Activated CD8-positive, alpha-beta memory T cell treated with anti-CD3 and anti-CD28 coated beads, Interleukin-2, amount 50 U/mL, for 4 hours (primary cell): ENCODE data around the gene TOMM22.

ENCODE experiments used
- DNase-seq: peaks from one replicate; pipeline ENCODE4 v3.0.0-alpha.2; 2020

TOMM22 gene

GRCh38 chr22:38696606-38697424 is 15.1 kb downstream of the TOMM22 start:
- DNase-seq = peak; percentile 48

GRCh38 chr22:38697425-38698089 is 15.8 kb downstream of the TOMM22 start:
- DNase-seq = no peak

DNA sequence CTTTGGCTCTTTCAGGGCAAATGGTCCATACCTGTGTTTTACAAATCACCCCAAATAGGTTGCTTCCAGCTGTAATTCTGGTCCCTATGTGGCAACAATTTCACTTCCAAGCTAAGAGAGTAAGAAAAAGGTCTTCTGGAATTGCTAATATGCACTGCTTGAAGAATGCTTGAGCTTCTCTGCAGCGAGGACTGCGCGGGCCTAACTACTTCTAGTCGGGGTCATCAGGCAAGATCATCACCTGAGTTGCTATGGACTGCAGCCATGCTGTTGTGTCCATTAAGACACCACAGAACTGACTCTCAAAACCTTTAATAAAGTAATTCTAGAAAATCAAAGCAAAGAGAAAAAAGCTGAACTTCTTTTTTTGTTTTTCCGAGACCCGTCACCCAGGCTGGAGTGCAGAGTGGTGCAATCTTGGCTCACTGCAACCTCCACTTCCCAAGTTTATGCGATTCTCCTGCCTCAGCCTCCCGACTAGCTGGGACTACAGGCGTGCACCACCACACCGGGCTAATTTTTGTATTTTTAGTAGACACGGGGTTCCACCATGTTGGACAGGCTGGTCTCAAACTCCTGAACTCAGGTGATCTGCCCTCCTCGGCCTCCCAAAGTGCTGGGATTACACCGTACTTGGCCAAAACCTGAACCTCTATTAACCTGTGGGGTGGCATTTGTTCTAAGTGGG is 16.8 kb downstream of the TOMM22 start:
- no peak for DNase-seq

GRCh38 chr22:38699143-38699542 is 17.4 kb downstream of the TOMM22 start:
- DNase-seq = no peak

DNA sequence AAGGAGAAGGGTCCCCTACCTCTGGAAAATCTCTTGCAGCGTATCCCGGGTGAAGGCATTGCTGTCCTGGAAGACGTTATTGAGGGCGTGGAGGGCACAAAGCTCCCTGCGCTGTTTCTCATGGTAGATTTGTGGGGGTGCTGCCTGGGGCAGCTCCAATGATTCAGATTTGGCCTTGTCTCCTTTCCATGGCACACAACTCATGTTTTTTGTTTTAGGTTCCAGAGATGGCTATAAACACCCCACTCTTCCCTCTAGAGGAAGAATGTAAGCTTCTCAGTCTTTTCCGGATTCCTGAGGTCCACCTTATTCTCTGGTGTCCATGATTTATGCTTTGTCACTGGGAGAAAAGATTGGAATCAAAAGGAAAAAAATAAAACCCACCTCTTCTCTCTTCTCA is 18.0 kb downstream of the TOMM22 start:
- DNase-seq = no peak

DNA sequence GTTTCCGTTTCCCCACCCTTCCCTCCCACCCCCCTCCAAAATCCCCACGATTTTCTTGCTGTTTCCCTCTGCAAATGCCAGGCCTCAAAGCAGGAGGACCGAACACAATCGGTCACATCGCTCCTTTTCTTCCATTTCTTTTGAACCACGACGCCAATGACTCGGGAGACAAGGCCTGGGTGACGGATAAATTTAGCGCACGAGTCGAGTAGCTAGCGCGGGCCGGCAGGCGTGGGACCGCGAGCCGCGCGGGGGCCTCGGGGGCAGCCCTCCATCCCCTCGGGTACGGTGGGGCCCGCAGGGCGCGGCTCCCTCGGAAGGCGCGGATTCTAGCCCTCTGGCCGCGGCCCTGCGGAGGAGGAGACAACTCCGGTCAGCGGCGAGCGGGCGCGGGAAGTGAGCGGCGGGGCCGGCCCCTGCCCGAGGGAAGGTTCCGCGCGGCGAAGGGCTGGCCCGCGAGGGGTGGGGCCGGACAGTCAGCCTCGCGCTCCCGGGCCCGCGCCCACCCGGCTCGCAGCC is 18.6 kb downstream of the TOMM22 start:
- no peak for DNase-seq

DNA sequence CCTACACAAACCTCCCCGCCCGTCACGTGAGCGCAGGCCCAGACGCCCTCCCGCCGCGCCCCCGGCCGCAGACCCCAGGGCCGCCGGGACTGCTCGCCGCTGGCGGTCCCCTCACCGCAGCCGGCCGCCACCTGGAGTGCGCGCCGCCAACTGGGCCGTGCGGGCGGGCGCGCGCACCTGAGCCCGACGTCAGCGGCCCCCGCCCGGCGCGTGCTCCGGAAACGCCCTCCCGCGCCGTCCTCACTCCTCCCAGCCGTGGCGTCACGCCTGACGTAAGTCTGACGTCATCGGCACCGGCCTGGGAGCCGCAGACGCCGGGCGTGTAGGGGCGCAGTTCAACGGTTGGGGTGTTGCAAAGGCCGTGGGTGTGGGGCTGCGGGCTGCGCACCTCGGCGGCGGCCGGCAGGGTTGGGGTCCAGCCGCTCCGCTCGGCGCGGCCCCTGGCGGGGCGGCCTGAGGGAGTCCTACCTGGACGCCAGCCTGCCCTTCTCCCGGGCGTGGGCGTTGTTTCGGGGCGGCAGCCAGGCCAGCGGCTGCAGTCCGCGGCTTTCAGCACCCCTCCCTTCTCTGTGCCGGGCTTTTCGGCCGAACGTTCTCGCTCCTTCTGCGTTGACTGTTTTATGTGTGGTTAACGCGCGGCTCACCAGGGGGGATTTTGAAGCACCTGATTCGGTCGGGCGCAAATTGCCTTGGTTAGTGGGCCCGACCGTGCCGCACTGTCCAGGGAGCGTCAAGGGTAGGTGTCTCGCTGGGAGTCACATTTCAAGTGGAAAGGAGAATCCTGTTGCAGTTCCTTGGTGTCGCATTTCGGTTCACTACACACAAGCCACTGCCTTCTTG is 19.3 kb downstream of the TOMM22 start, which contains the start of gene JOSD1:
JOSD1 (minus strand) TSS at position 155 of the 840 bp plus-strand sequence. CDS start 956 bp downstream, outside the sequence.
- peak; percentile 99 for DNase-seq

- no peak for DNase-seq
These were observed 23.0 kb downstream of the TOMM22 start for GRCh38 chr22:38704654-38705234.

GRCh38 chr22:38705235-38706100 is 23.7 kb downstream of the TOMM22 start, which contains the start of gene GTPBP1:
GTPBP1 (plus strand) TSS chr22:38705944; CDS start chr22:38705956, 12 bp downstream.
- peak; percentile 93 for DNase-seq

GRCh38 chr22:38706101-38706900 is 24.5 kb downstream of the TOMM22 start:
- peak; percentile 52 for DNase-seq

DNA sequence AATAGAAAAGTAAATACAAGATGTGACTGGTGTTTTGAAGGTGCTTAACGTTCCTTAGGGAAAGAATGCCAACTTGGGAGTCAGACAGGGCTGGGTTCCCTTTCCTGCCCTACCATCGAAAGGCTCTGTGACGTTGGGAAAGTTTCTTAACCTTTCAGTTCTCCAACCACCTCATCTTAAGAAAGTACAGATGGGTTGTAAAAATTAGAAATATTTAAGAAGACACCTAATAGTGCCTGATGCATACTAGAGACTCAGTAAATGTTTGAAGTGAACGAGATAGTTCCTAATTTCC is 25.1 kb downstream of the TOMM22 start:
- DNase-seq = no peak

GRCh38 chr22:38707346-38707745 is 25.6 kb downstream of the TOMM22 start:
- no peak for DNase-seq

DNA sequence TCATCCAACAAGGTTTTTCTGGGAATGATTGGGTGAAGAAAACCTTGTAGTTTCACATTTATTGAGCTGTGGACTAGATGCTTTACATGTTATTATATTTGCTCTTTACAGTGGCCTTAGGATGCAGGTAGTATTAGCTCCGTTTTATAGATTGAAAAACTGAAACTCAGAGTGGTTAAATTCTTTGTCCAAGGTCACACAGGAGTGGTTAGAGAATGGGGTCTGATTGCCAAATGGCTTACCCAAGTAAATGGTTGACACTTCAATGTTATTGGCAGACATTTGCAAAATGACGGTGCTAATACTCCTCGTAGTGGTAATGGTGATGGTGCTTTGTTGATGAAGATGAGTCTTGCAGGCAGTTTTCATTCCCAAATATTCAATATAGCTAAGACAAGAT is 26.2 kb downstream of the TOMM22 start:
- DNase-seq = no peak

DNA sequence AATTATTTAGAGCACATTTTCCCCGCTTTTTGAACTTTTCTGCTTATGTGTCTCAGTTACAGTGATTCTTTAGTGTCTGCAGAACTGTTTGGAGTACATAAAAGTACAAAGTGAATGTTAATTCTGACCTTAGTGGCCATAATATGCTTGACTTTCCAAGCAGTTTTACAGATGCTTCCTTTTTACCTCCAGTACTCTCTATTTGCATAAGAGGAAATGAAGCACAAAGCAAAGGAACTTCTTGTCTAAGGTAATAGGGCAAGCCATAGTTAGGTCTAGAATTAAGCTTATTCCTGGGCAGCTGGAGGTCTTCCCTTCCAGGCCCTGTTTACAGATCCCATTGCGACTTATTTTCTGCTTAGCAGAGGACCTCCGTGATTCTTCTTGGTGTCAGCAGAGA is 27.5 kb downstream of the TOMM22 start:
- no peak for DNase-seq

DNA sequence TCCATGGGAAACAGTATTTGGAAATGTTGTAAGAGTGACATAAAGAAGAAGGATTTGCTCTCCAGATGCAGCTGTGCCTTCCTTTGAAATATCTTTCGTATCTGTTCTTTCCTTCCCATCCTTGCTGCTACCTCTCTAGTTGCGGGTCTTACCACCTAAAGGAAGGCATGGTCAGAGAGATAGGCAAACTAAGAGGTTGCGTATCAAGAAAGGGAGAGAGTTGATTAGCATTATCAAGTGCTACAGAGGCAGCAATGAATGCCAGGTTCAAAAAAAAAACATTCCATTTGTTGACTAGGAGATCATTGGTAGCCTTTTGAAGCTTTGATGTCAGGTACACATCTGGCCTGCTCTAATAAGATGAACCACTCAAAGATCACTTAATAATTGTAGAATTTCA is 28.6 kb downstream of the TOMM22 start:
- no peak for DNase-seq

DNA sequence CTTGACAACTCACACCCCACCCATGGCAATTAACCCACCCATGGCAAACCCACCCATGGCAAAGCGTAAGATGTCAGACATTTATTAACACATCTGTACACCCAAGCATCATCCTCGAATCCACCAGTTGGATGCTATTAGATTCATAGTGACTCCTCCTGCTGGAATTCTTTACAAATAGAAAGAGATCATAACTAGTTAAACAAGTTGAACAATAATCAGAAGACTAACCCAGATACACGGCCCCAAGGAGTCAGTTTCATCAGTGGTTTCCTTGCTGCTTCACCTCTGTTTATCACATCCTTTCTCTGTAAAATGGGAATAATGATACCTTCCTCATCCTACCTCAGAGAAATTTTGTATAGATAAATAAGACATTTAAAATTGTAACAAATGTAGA is 29.1 kb downstream of the TOMM22 start:
- DNase-seq = no peak

DNA sequence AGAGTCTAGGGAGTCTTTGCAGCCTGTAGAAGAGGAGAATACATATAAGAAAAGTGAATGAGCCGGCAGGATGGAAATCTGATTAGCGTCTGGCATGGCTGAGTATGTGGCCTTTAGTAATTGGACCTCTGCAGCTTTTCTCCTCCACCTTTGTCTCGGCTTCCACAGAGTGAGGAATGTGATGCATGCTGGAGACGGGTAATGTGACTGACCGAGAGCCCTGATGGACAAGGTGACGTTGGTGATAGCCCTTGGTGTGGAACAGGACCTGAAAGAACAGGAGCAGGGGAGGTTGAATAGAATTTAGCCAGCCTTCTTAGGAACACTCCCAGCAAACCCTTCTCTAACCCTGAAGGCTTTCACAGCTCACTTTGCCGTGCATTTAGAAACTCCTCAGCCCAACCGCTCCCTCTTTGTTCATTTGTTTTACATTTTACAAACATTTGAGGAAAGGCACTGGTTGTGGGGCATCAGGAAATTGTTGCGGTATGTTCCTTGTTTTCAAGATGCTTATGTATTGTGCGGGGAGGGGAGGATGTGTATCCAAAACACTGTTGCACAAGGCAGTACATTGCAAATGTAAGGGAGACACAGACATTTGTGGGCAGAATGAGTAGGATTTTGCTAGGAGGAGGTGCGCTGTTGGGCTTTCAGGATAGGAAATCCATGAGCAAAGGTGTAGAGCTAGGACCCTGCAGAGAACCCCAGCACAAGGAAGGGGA is 30.9 kb downstream of the TOMM22 start:
- no peak for DNase-seq

DNA sequence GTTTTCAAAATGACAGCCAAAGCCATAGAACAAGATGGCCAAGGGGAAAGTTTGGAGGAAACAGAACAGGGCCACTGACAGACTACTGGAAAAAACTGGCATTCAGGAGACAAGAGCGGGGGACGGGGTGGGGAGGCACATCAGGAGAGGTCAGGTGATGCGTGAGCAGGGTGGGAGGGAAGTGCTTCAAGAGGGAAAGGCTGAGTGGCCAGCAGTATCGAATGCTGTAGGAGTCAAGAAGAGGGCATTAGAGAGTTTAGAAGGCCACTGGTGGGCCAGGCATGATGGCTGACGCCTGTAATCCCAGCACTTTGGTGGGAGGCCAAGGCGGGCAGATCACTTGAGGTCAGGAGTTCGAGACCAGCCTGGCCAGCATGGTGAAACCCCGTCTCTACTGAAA is 32.2 kb downstream of the TOMM22 start:
- no peak for DNase-seq

- no peak for DNase-seq
These were observed 33.5 kb downstream of the TOMM22 start for GRCh38 chr22:38715176-38715764.
